Motor neuron (in vitro differentiated cells): ENCODE data around the gene DEPDC1B. TPM values are rescaled to one million over a fixed set of nuclear protein-coding genes. Genes with fewer than 3 reads are reported as not detected.

ENCODE experiments used
- ATAC-seq, 8 experiments: fragments of 200-7000 bp; cut with Tn5 transposase; replicated peaks in 6 of 8; 2 replicates each; pipeline ENCODE4 v1.8.0; 2021; ENCODE audit warnings: mild to moderate bottlenecking in 8 of 8, moderate library complexity in 8 of 8
- H3K27ac ChIP-seq, 2 donors: fragments of 250-450 bp; sonication (Bioruptor Pico); 2 replicates each; pipeline ENCODE4 v1.9.0; 2021; ENCODE audit warnings: antibody characterized with exemption in 2 of 2, mild to moderate bottlenecking in 2 of 2, moderate library complexity in 1 of 2
- H3K4me1 ChIP-seq, 2 donors: fragments of 250-450 bp; sonication (Bioruptor Pico); replicated peaks in 1 of 2; 2 replicates each; pipeline ENCODE4 v1.6.1; 2021; ENCODE audit warnings: antibody characterized with exemption in 2 of 2, mild to moderate bottlenecking in 2 of 2, moderate library complexity in 1 of 2
- H3K4me3 ChIP-seq, 5 donors: fragments of 250-450 bp; sonication (Bioruptor Pico); 2 replicates each; pipeline ENCODE4 v1.9.0; 2021; ENCODE audit warnings: antibody characterized with exemption in 5 of 5, mild to moderate bottlenecking in 5 of 5, moderate library complexity in 4 of 5
- WGBS, 10 experiments: fragments of 450-650 bp; shearing (Covaris generic); methylation state at CpG; one replicate each; pipeline ENCODE4 v1.0.0; 2022; 5-methylcytosine and 5-hydroxymethylcytosine counted together
- in situ Hi-C, 9 experiments: fragments of 400-800 bp; cut with MboI; loops; one replicate each; pipeline ENCODE4 v1.15.0; 2021; ENCODE audit warnings: low sequenced_read_pairs in 9 of 9, low pct_unique_long_range_greater_than_20kb in 2 of 9; ENCODE audit not compliant: unreplicated experiment in 9 of 9
- total RNA-seq, 8 experiments: library from RNA; unstranded; fragments of 300-600 nt; gene quantifications; 2 replicates each; pipeline versions ENCODE4 v1.2.3 to v1.2.4, GENCODE V29; 2022

Gene DEPDC1B
- total RNA-seq, 8 experiments from 2014 or later = 0.71 to 24.9 (median 2.8) TPM

GRCh38 chr5:60671899-60672692 is 27.9 kb downstream of the DEPDC1B start:
- in situ Hi-C loops = loop anchor here in 6 of 9 experiments (25.0 kb wide), 1 partner anchor 860 kb away; no protein-coding TSS in a partner anchor
- no peak for ATAC-seq
- H3K27ac ChIP-seq = no peak overlapping the region
- WGBS, 10 experiments = 71 to 100% (median 92%) methylated on average over 2 to 6 of the region's 6 CpGs; no CpG with 5 or more reads in 2 of the 10 experiments
- no peaks in the 10 kb centered on the region for H3K4me1 ChIP-seq
- H3K4me3 ChIP-seq = no peak overlapping the region

GRCh38 chr5:60670749-60671148 is 29.2 kb downstream of the DEPDC1B start:
- WGBS, 10 experiments = 50 to 100% (median 86%) methylated on average over 1 to 2 of the region's 2 CpGs; no CpG with 5 or more reads in 3 of the 10 experiments
- no peak overlapping the region for H3K4me3 ChIP-seq

GRCh38 chr5:60668686-60669304 is 31.2 kb downstream of the DEPDC1B start:
- ATAC-seq = no peak
- in situ Hi-C loops = loop anchor here in 7 of 9 experiments (10.0 to 25.0 kb wide), 2 partner anchors 854 to 856 kb away; no protein-coding TSS in a partner anchor
- no peak overlapping the region for H3K4me3 ChIP-seq
- H3K27ac ChIP-seq = no peak overlapping the region
- H3K4me1 ChIP-seq = no peaks in the 10 kb centered on the region

More at GRCh38 chr5:60670749-60671148, 29.2 kb downstream of the DEPDC1B start:
- in situ Hi-C loops = loop anchor here in 6 of 9 experiments (25.0 kb wide), 1 partner anchor 858 kb away; no protein-coding TSS in a partner anchor
- H3K4me1 ChIP-seq = no peaks in the 10 kb centered on the region
- ATAC-seq = no peak
- no peak overlapping the region for H3K27ac ChIP-seq

- Histone ChIP-seq H3K27ac (no peak overlapping the region), H3K4me3 (no peak overlapping the region), H3K4me1 (peaks cover 0 to 6% of the 10 kb centered on the region in 2 donors)
- peak in 4 of 8 experiments; percentile 10 to 97 (median 90) for ATAC-seq
- WGBS, 10 experiments = 0 to 100% (median 50%) methylated on average over 1 to 3 of the region's 3 CpGs; no CpG with 5 or more reads in 2 of the 10 experiments
- in situ Hi-C loops = loop anchor here in 7 of 9 experiments (10.0 to 25.0 kb wide), 2 partner anchors 837 to 840 kb away; no protein-coding TSS in a partner anchor
Measured at GRCh38 chr5:60651872-60652620, 47.9 kb downstream of the DEPDC1B start.

GRCh38 chr5:60649288-60649917 is 50.6 kb downstream of the DEPDC1B start:
- in situ Hi-C loops = no loop called here
- 0 to 100% (median 50%) methylated on average over 1 of the region's 1 CpG; no CpG with 5 or more reads in 1 of the 10 experiments for WGBS, 10 experiments
- peaks cover 0 to 6% of the 10 kb centered on the region in 2 donors for H3K4me1 ChIP-seq
- H3K4me3 ChIP-seq = no peak overlapping the region
- no peak overlapping the region for H3K27ac ChIP-seq
- ATAC-seq = no peak

- WGBS, 10 experiments = 26 to 100% (median 80%) methylated on average over 1 to 2 of the region's 2 CpGs
- H3K4me1 ChIP-seq = peaks cover 0 to 6% of the 10 kb centered on the region in 2 donors
- peak in 3 of 8 experiments; percentile 24 to 57 (median 37) for ATAC-seq
- H3K4me3 ChIP-seq = no peak overlapping the region
- in situ Hi-C loops = no loop called here
- no peak overlapping the region for H3K27ac ChIP-seq
Measured at GRCh38 chr5:60648175-60648574, 51.8 kb downstream of the DEPDC1B start.

GRCh38 chr5:60640901-60641300 is 59.1 kb downstream of the DEPDC1B start:
- Histone ChIP-seq H3K4me1 (peaks cover 0 to 12% of the 10 kb centered on the region in 2 donors), H3K4me3 (no peak overlapping the region), H3K27ac (no peak overlapping the region)
- no peak for ATAC-seq
- in situ Hi-C loops = no loop called here
- 100% methylated on average over 1 of the region's 1 CpG; no CpG with 5 or more reads in 2 of the 10 experiments for WGBS, 10 experiments

- 50 to 100% (median 94%) methylated on average over 1 of the region's 1 CpG; no CpG with 5 or more reads in 6 of the 10 experiments for WGBS, 10 experiments
- in situ Hi-C loops = no loop called here
- ATAC-seq = no peak
- Histone ChIP-seq H3K4me3 (no peak overlapping the region), H3K27ac (no peak overlapping the region), H3K4me1 (peaks cover 0 to 13% of the 10 kb centered on the region in 2 donors)
Measured at GRCh38 chr5:60639544-60639943, 60.4 kb downstream of the DEPDC1B start.

- Histone ChIP-seq H3K27ac (no peak overlapping the region), H3K4me3 (no peak overlapping the region), H3K4me1 (peaks cover 0 to 13% of the 10 kb centered on the region in 2 donors)
- ATAC-seq = no peak
- in situ Hi-C loops = no loop called here
Measured at GRCh38 chr5:60638300-60638699, 61.7 kb downstream of the DEPDC1B start.

- Histone ChIP-seq H3K27ac (no peak overlapping the region), H3K4me1 (peaks cover 0 to 13% of the 10 kb centered on the region in 2 donors), H3K4me3 (no peak overlapping the region)
- peak in 5 of 8 experiments; percentile 50 to 97 (median 88) for ATAC-seq
- 54 to 100% (median 83%) methylated on average over 1 to 4 of the region's 4 CpGs; no CpG with 5 or more reads in 1 of the 10 experiments for WGBS, 10 experiments
- in situ Hi-C loops = no loop called here
Measured at GRCh38 chr5:60636644-60637043, 63.3 kb downstream of the DEPDC1B start.

- 83 to 100% (median 100%) methylated on average over 1 of the region's 1 CpG; no CpG with 5 or more reads in 4 of the 10 experiments for WGBS, 10 experiments
- ATAC-seq = no peak
- H3K4me3 ChIP-seq = no peak overlapping the region
- in situ Hi-C loops = no loop called here
- H3K27ac ChIP-seq = no peak overlapping the region
- H3K4me1 ChIP-seq = peaks cover 0 to 13% of the 10 kb centered on the region in 2 donors
Measured at GRCh38 chr5:60636001-60636400, 64.0 kb downstream of the DEPDC1B start.

GRCh38 chr5:60634051-60634450 is 65.9 kb downstream of the DEPDC1B start:
- Histone ChIP-seq H3K4me3 (no peak overlapping the region), H3K27ac (no peak overlapping the region), H3K4me1 (peaks cover 0 to 13% of the 10 kb centered on the region in 2 donors)
- in situ Hi-C loops = no loop called here
- ATAC-seq = no peak
- 50 to 100% (median 80%) methylated on average over 1 to 3 of the region's 6 CpGs; no CpG with 5 or more reads in 5 of the 10 experiments for WGBS, 10 experiments
